Natural killer cell treated with Interleukin-12 subunit alpha and Interleukin-12 subunit beta and Interleukin-15 and Interleukin-18, amount 100 ng/mL, for 72 hours (primary cell): ENCODE measurements around the gene ALKBH4. TPM values are rescaled to one million over a fixed set of nuclear protein-coding genes. Genes with fewer than 3 reads are reported as not detected.
"Not testable (repeated sequence)": the region's sequence is repeated elsewhere in the genome, so short reads cannot be mapped to it uniquely, and the experiment has no call there.

ENCODE experiments used
- ATAC-seq, 2 donors: fragments of 150-1000 bp; cut with Tn5 transposase in 1 of 2; sonication (Bioruptor Pico), chemical (Tn5 transposase) in 1 of 2; 2 replicates each; pipeline ENCODE4 v1.10.0; 2021
- DNase-seq: peaks from one replicate; pipeline ENCODE4 v3.0.0; 2022; ENCODE audit warnings: low spot score
- H3K27ac Mint-ChIP-seq, 2 donors: 1 replicate in 1 of 2; 2 replicates in 1 of 2; pipeline ENCODE4 v1.8.0; 2022; ENCODE audit warnings: mixed read lengths in 2 of 2, mild to moderate bottlenecking in 1 of 2, moderate library complexity in 1 of 2
- H3K27me3 Mint-ChIP-seq, 2 donors: 1 replicate in 1 of 2; 2 replicates in 1 of 2; pipeline ENCODE4 v1.8.0; 2022; ENCODE audit warnings: mixed read lengths in 2 of 2
- H3K36me3 Mint-ChIP-seq: one replicate; pipeline ENCODE4 v1.8.0; 2022; ENCODE audit warnings: mixed read lengths
- H3K4me1 Mint-ChIP-seq, 2 donors: 1 replicate in 1 of 2; 2 replicates in 1 of 2; pipeline ENCODE4 v1.8.0; 2022; ENCODE audit warnings: low read depth in 2 of 2, mixed read lengths in 2 of 2, mild to moderate bottlenecking in 1 of 2
- H3K4me3 Mint-ChIP-seq: one replicate; pipeline ENCODE4 v1.8.0; 2022; ENCODE audit warnings: mixed read lengths
- H3K9me3 Mint-ChIP-seq: 2 replicates; pipeline ENCODE4 v1.8.0; 2022; ENCODE audit warnings: mixed read lengths
- total RNA-seq, 2 donors: library from RNA; stranded (reverse); gene quantifications; one replicate each; pipeline ENCODE4 v1.2.3, GENCODE V29; 2022

The ALKBH4 gene
- total RNA-seq, 2 donors from 2014 or later = 7.8 to 19.3 TPM

GRCh38 chr7:102469972-102470825 is 5.5 kb upstream of the ALKBH4 start:
- no peaks in the 10 kb centered on the region for H3K27me3 Mint-ChIP-seq
- H3K27ac Mint-ChIP-seq = no peak overlapping the region
- H3K9me3 Mint-ChIP-seq = no peaks in the 10 kb centered on the region
- H3K36me3 Mint-ChIP-seq = no peaks in the 10 kb centered on the region
- ATAC-seq (no peak), DNase-seq (peak; percentile 57)
- H3K4me3 Mint-ChIP-seq = no peak overlapping the region
- H3K4me1 Mint-ChIP-seq = peaks cover 10 to 15% of the 10 kb centered on the region in 2 donors

DNA sequence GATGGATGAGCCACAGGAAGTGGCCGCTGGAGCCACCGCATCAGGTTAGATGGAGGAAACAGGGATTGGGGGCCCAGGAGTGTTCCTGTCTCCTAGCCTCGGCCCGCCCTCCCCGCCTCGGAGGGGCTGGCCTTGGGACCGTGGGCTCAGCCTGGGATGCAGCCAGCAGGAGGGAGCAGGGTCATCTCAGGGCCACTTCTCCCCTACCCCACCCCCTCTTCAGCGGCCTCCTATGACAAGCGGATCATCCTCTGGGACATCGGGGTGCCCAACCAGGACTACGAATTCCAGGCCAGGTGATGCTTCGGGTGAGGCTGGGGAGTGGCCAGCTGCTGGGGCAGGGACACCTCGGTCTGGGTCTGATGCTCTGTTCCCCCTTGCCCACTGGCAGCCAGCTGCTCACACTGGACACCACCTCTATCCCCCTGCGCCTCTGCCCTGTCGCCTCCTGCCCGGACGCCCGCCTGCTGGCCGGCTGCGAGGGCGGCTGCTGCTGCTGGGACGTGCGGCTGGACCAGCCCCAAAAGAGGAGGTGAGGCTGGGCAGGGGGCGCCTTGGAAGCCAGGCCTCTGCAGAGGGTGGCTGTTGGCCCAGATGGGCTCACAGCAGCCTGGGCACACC is 4.8 kb upstream of the ALKBH4 start:
- Mint-ChIP-seq H3K27me3 (no peaks in the 10 kb centered on the region), H3K9me3 (no peaks in the 10 kb centered on the region), H3K4me3 (no peak overlapping the region), H3K36me3 (no peaks in the 10 kb centered on the region), H3K4me1 (peaks cover 10 to 18% of the 10 kb centered on the region in 2 donors), H3K27ac (no peak overlapping the region)
- ATAC-seq (no peak), DNase-seq (peak; percentile 59)

- Mint-ChIP-seq H3K27ac (no peak overlapping the region), H3K4me1 (peaks cover 18 to 24% of the 10 kb centered on the region in 2 donors), H3K4me3 (no peak overlapping the region), H3K36me3 (no peaks in the 10 kb centered on the region), H3K9me3 (no peaks in the 10 kb centered on the region), H3K27me3 (no peaks in the 10 kb centered on the region)
- DNase-seq = peak; percentile 55
- no peak for ATAC-seq
These were observed 4.1 kb upstream of the ALKBH4 start for GRCh38 chr7:102468478-102469350.

DNA sequence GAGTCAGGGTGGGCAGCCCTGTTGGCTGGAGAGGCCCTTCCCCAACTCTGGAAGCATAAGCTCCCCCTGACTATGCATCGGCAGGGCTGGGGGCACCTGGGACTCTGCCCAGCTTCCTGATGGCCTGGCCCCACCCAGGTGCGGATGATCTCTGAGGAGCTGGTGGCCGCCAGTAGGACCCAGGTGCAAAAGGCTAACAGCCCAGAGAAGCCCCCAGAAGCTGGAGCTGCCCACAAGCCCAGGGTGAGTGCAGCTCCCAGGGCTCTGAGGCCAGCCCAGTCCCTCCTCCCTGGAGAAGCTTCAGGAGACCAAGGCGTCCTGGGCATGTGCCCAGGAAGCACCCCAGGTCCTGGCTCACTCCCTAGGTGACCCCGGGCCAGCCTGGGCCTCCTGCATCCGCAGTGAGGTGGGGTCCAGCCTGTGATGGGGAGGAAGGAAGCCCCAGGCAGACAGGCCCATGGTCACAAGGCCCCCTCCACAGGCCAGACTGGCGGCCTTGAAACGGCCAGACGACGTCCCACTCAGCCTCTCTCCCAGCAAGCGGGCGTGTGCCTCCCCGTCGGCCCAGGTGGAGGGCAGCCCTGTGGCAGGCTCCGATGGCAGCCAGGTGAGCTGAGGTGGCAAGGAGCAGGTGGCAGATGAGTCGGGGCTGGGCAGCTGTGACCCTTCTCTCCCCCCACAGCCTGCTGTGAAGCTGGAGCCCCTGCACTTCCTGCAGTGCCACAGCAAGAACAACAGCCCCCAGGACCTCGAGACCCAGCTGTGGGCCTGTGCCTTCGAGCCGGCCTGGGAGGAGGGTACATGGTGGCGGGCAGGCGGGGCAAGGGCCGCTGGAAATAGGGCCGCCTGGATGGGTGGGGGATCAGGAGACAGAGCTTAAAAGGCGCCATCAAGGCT is 3.2 kb upstream of the ALKBH4 start:
- H3K36me3 Mint-ChIP-seq = no peaks in the 10 kb centered on the region
- ATAC-seq = no peak
- no peak overlapping the region for H3K4me3 Mint-ChIP-seq
- H3K4me1 Mint-ChIP-seq = peaks cover 20 to 27% of the 10 kb centered on the region in 2 donors
- H3K27me3 Mint-ChIP-seq = no peaks in the 10 kb centered on the region
- no peak overlapping the region for H3K27ac Mint-ChIP-seq
- no peaks in the 10 kb centered on the region for H3K9me3 Mint-ChIP-seq
- peak; percentile 59 for DNase-seq

DNA sequence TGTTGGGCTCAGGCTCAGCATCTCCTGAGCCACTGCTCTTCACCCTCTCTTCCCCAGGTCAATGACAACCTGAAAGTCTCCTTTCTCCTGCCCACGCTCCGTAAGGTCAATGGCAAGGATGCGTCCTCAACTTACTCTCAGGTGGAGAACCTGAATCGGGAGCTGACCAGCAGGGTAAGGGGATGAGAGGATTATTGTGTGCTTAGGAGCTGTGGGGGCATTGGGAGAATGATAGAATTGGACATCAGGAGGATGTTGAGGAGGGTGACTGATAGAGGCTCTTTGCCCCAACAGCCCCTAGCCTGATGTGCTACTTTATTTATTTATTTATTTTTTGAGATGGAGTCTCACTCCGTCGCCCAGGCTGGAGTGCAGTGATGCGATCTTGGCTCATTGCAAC is 1.4 kb upstream of the ALKBH4 start:
- peak; percentile 44 for DNase-seq

GRCh38 chr7:102463841-102464576 is 654 bp downstream of the ALKBH4 start:
- ATAC-seq (no peak), DNase-seq (peak; percentile 57)
- Mint-ChIP-seq H3K36me3 (no peaks in the 10 kb centered on the region), H3K27ac (peak overlapping the region; percentile 39 to 81), H3K4me1 (peaks cover 31 to 33% of the 10 kb centered on the region in 2 donors), H3K27me3 (no peaks in the 10 kb centered on the region), H3K4me3 (peak overlapping the region; percentile 87), H3K9me3 (no peaks in the 10 kb centered on the region)

More for the DNA sequence above, 1.4 kb upstream of the ALKBH4 start:
- Mint-ChIP-seq H3K4me1 (peaks cover 25 to 33% of the 10 kb centered on the region in 2 donors), H3K27ac (peak overlapping the region in 1 of 2 donors; percentile 19), H3K36me3 (no peaks in the 10 kb centered on the region), H3K9me3 (no peaks in the 10 kb centered on the region), H3K4me3 (peak overlapping the region; percentile 87), H3K27me3 (no peaks in the 10 kb centered on the region)
- ATAC-seq = no peak

- Mint-ChIP-seq H3K36me3 (no peaks in the 10 kb centered on the region), H3K4me3 (no peak overlapping the region), H3K4me1 (peaks cover 20 to 21% of the 10 kb centered on the region in 2 donors), H3K9me3 (no peaks in the 10 kb centered on the region), H3K27ac (no peak overlapping the region), H3K27me3 (no peaks in the 10 kb centered on the region)
- ATAC-seq (no peak), DNase-seq (peak; percentile 52)
These were observed 4.2 kb downstream of the ALKBH4 start for GRCh38 chr7:102460467-102460866.

- Mint-ChIP-seq H3K4me3 (no peak overlapping the region), H3K27ac (no peak overlapping the region), H3K9me3 (no peaks in the 10 kb centered on the region), H3K27me3 (no peaks in the 10 kb centered on the region), H3K4me1 (peaks cover 16 to 19% of the 10 kb centered on the region in 2 donors), H3K36me3 (no peaks in the 10 kb centered on the region)
- DNase-seq = no peak
- ATAC-seq = no peak
These were observed 5.3 kb downstream of the ALKBH4 start for GRCh38 chr7:102459221-102459844.

DNA sequence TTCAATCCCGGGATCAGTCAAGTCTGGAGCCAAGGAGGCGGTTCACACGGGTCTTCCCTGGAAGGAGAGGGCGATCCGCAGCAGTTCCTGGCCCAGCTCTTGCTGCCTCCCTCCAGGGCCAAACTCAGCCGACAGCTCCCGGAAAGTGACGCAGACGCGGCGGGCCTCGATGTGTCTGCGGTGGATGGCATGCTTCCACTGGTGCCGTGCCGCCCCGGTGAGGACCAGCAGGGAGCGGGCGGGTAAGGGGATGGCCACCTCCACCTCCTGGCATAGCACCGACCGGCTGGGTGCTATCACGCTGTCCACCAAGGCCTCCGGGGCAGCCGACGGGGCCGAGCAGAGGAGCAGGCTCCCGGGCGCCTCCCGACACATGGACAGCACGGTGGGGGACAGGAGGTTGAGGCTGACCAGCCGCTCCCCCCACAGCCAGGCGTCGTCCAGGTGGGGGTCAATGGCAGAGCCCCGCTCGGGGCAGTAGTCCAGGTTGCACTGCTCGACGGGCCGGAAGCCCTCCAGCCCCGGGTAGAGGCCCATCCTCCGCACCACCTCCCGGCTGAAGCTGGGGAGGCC is 7.2 kb downstream of the ALKBH4 start:
- Mint-ChIP-seq H3K4me3 (no peak overlapping the region), H3K36me3 (no peaks in the 10 kb centered on the region), H3K9me3 (no peaks in the 10 kb centered on the region), H3K27ac (no peak overlapping the region), H3K27me3 (no peaks in the 10 kb centered on the region), H3K4me1 (peaks cover 3 to 7% of the 10 kb centered on the region in 2 donors)
- ATAC-seq = no peak
- DNase-seq = no peak

DNA sequence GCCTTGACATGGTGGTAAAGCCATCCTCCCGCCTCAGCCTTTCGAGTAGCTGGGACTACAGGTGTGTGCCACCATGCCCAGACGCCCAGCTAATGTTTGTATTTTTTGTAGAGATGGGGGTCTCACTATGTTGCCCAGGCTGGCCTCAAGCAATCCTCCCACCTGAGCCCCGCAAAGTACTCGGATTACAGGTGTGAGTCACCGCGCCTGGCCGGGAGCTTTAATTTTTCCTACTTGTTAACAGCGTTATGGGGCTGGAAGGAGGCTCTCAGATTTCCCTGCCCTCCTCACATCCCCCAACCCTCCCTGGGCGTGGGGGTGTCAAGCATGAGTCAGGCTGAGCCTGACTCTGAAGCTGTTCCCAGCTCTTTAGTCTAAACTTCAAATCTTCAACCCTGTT is 8.3 kb downstream of the ALKBH4 start:
- Mint-ChIP-seq H3K9me3 (no peaks in the 10 kb centered on the region), H3K27me3 (no peaks in the 10 kb centered on the region), H3K4me1 (peaks cover 0 to 6% of the 10 kb centered on the region in 2 donors), H3K36me3 (no peaks in the 10 kb centered on the region), H3K27ac (no peak overlapping the region), H3K4me3 (no peak overlapping the region)
- ATAC-seq = no peak
- no peak for DNase-seq

DNA sequence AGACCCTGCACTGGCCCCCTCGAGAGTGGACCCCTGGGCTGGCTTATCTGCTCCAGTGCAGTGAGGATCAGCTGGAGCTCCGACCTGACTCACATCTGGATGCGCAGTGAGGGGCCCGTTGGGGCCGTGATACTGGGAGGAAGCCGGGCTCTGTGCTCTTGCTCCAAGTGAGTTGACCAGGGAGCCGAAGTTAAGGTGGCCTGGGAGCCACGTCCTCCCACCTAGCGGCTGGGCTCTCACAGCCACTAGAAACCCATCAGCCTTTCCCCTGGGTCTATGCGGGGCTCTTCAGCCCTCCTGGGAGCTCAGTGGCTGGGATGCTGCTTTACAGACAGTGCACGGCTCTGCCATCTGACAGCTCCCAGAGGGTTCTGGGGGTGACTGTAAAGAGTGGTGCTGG is 9.1 kb downstream of the ALKBH4 start:
- H3K4me3 Mint-ChIP-seq = no peak overlapping the region
- H3K27ac Mint-ChIP-seq = no peak overlapping the region
- DNase-seq = no peak
- ATAC-seq = no peak
- no peaks in the 10 kb centered on the region for H3K9me3 Mint-ChIP-seq
- H3K27me3 Mint-ChIP-seq = no peaks in the 10 kb centered on the region
- H3K4me1 Mint-ChIP-seq = peaks cover 0 to 2% of the 10 kb centered on the region in 2 donors
- H3K36me3 Mint-ChIP-seq = no peaks in the 10 kb centered on the region

DNA sequence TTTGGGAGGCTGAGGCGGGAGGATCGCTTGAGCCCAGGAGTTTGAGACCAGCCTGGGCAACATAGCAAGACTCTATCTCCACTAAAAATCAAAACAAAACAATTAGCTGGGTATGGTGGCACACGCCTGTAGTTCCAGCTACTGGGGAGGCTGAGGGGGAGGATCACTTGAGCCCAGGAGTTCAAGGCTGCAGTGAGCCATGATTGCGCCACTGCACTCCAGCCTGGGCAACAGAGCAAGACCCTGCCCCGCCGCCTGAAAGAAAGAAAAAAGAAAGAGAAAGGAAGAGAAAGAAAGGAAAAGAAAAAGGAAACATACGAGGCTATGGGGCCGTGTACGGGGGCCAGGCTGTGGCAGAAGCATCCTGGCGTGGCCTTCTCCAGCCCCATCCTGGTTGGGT is 9.7 kb downstream of the ALKBH4 start:
- not testable (repeated sequence) for H3K4me1 Mint-ChIP-seq, H3K36me3 Mint-ChIP-seq, DNase-seq, H3K4me3 Mint-ChIP-seq, H3K9me3 Mint-ChIP-seq, H3K27me3 Mint-ChIP-seq, ATAC-seq
- H3K27ac Mint-ChIP-seq = peak overlapping the region in 1 of 2 donors; percentile 29
